SK-N-SH treated with all-trans-retinoic acid at 6 μM for 48 hours (cell line): Measurements from ENCODE around the gene EEFSEC.
A peak's percentile ranks its signal among the peaks of the same experiment; 100 is the strongest.

ENCODE experiments used
- ATAC-seq: fragments of 200-7000 bp; cut with Tn5 transposase; 3 replicates; pipeline ENCODE4 v1.9.1; 2020; ENCODE audit warnings: mild to moderate bottlenecking, moderate library complexity
- ARNTL ChIP-seq: fragments of 450-650 bp; formaldehyde crosslinking; IDR thresholded peaks from 2 replicates; pipeline ENCODE4 v1.5.0; 2020; ENCODE audit warnings: low read depth, mild to moderate bottlenecking, moderate library complexity, borderline replicate concordance
- BACH2 ChIP-seq: fragments of 250-450 bp; sonication (Bioruptor Pico); IDR thresholded peaks from 2 replicates; pipeline ENCODE4 v1.9.0; 2021; ENCODE audit warnings: mild to moderate bottlenecking, borderline replicate concordance
- CREB5 ChIP-seq: fragments of 250-450 bp; sonication (Bioruptor Pico); IDR thresholded peaks from 2 replicates; pipeline ENCODE4 v1.5.1; 2020; ENCODE audit warnings: low read depth, mild to moderate bottlenecking, moderate library complexity
- ESRRG ChIP-seq: fragments of 250-450 bp; sonication (Bioruptor Pico); IDR thresholded peaks from 2 replicates; pipeline ENCODE4 v1.6.1; 2021; ENCODE audit warnings: mild to moderate bottlenecking
- GLIS3 ChIP-seq: fragments of 250-450 bp; sonication (Bioruptor Pico); IDR thresholded peaks from 2 replicates; pipeline ENCODE4 v1.5.0; 2020; ENCODE audit warnings: mild to moderate bottlenecking, moderate library complexity
- ISL1 ChIP-seq: fragments of 250-450 bp; sonication (Bioruptor Pico); IDR thresholded peaks from 2 replicates; pipeline ENCODE4 v2.1.2; 2022; ENCODE audit warnings: mild to moderate bottlenecking, moderate library complexity
- OSR1 ChIP-seq: fragments of 250-450 bp; sonication (Bioruptor Pico); IDR thresholded peaks from 2 replicates; pipeline ENCODE4 v1.8.0; 2022; ENCODE audit warnings: moderate library complexity, mild to moderate bottlenecking, inconsistent platforms
- PPARA ChIP-seq: fragments of 250-450 bp; sonication (Bioruptor Pico); IDR thresholded peaks from 2 replicates; pipeline ENCODE4 v1.5.0; 2020; ENCODE audit warnings: mild to moderate bottlenecking, borderline replicate concordance
- RARB ChIP-seq: fragments of 250-450 bp; sonication (Bioruptor Pico); IDR thresholded peaks from 2 replicates; pipeline ENCODE4 v1.8.0; 2021; ENCODE audit warnings: mild to moderate bottlenecking, moderate library complexity
- SNAI2 ChIP-seq: fragments of 250-450 bp; sonication (Bioruptor Pico); IDR thresholded peaks from 2 replicates; pipeline ENCODE4 v1.5.0; 2020; ENCODE audit warnings: mild to moderate bottlenecking, moderate library complexity
- TCF4 ChIP-seq: fragments of 250-450 bp; sonication (Bioruptor Pico); IDR thresholded peaks from 2 replicates; pipeline ENCODE4 v1.8.0; 2021; ENCODE audit warnings: mild to moderate bottlenecking, moderate library complexity, borderline replicate concordance
- TOX ChIP-seq: fragments of 250-450 bp; sonication (Bioruptor Pico); IDR thresholded peaks from 2 replicates; pipeline ENCODE4 v1.8.0; 2021; ENCODE audit warnings: mild to moderate bottlenecking, moderate library complexity, borderline replicate concordance
- ZC3H10 ChIP-seq: fragments of 250-450 bp; sonication (Bioruptor Pico); IDR thresholded peaks from 2 replicates; pipeline ENCODE4 v1.5.1; 2021; ENCODE audit warnings: mild to moderate bottlenecking, moderate library complexity
- ZFP3 ChIP-seq: fragments of 250-450 bp; sonication (Bioruptor Pico); IDR thresholded peaks from 2 replicates; pipeline ENCODE4 v1.5.0; 2020; ENCODE audit warnings: mild to moderate bottlenecking, moderate library complexity
- ZFP30 ChIP-seq: fragments of 450-650 bp; formaldehyde crosslinking; IDR thresholded peaks from 2 replicates; pipeline ENCODE4 v1.5.0; 2022; ENCODE audit warnings: mild to moderate bottlenecking, moderate library complexity
- ZNF565 ChIP-seq: fragments of 450-650 bp; formaldehyde crosslinking; conservative IDR thresholded peaks from 2 replicates; pipeline ENCODE4 v1.5.0; 2020; ENCODE audit warnings: low read depth, mild to moderate bottlenecking, moderate library complexity
- ZNF70 ChIP-seq: fragments of 450-650 bp; formaldehyde crosslinking; IDR thresholded peaks from 2 replicates; pipeline ENCODE4 v1.5.0; 2020; ENCODE audit warnings: mild to moderate bottlenecking, moderate library complexity
- ZNF8 ChIP-seq: fragments of 450-650 bp; formaldehyde crosslinking; IDR thresholded peaks from 2 replicates; pipeline ENCODE4 v1.5.0; 2020; ENCODE audit warnings: mild to moderate bottlenecking, moderate library complexity
- TF ChIP-seq, protein P1 (sequence below): fragments of 250-450 bp; sonication (Bioruptor Pico); IDR thresholded peaks from 2 replicates; pipeline ENCODE4 v1.5.1; 2021; ENCODE audit warnings: mild to moderate bottlenecking, moderate library complexity
- TF ChIP-seq, protein P2 (sequence below): fragments of 250-450 bp; sonication (Bioruptor Pico); IDR thresholded peaks from 2 replicates; pipeline ENCODE4 v1.5.0; 2020; ENCODE audit warnings: mild to moderate bottlenecking, moderate library complexity
- TF ChIP-seq, protein P3 (sequence below): fragments of 250-450 bp; sonication (Bioruptor Pico); IDR thresholded peaks from 2 replicates; pipeline ENCODE4 v1.8.0; 2021; ENCODE audit warnings: low read depth, mild to moderate bottlenecking, moderate library complexity, borderline replicate concordance

The EEFSEC gene

GRCh38 chr3:128328546-128329458 lies 175.5 kb downstream of the EEFSEC start:
- ATAC-seq = no peak
- TF ChIP-seq ZFP30 (no peak), ZNF70 (no peak), TCF4 (CRISPR knock-in tag) (no peak), CREB5 (no peak), SNAI2 (no peak), ARNTL (CRISPR knock-in tag) (no peak), OSR1 (CRISPR knock-in tag) (no peak), PPARA (CRISPR knock-in tag) (no peak), ZC3H10 (CRISPR knock-in tag) (no peak), ZNF8 (CRISPR knock-in tag) (no peak), TOX (CRISPR knock-in tag) (no peak), ZFP3 (CRISPR knock-in tag) (no peak), GLIS3 (CRISPR knock-in tag) (no peak), ISL1 (CRISPR knock-in tag) (no peak), BACH2 (CRISPR knock-in tag) (no peak), ZNF565 (CRISPR knock-in tag) (no peak)
- TF ChIP-seq, protein P1, sequence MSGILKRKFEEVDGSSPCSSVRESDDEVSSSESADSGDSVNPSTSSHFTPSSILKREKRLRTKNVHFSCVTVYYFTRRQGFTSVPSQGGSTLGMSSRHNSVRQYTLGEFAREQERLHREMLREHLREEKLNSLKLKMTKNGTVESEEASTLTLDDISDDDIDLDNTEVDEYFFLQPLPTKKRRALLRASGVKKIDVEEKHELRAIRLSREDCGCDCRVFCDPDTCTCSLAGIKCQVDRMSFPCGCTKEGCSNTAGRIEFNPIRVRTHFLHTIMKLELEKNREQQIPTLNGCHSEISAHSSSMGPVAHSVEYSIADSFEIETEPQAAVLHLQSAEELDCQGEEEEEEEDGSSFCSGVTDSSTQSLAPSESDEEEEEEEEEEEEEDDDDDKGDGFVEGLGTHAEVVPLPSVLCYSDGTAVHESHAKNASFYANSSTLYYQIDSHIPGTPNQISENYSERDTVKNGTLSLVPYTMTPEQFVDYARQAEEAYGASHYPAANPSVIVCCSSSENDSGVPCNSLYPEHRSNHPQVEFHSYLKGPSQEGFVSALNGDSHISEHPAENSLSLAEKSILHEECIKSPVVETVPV (CRISPR knock-in tag) = no peak
- TF ChIP-seq, protein P2, sequence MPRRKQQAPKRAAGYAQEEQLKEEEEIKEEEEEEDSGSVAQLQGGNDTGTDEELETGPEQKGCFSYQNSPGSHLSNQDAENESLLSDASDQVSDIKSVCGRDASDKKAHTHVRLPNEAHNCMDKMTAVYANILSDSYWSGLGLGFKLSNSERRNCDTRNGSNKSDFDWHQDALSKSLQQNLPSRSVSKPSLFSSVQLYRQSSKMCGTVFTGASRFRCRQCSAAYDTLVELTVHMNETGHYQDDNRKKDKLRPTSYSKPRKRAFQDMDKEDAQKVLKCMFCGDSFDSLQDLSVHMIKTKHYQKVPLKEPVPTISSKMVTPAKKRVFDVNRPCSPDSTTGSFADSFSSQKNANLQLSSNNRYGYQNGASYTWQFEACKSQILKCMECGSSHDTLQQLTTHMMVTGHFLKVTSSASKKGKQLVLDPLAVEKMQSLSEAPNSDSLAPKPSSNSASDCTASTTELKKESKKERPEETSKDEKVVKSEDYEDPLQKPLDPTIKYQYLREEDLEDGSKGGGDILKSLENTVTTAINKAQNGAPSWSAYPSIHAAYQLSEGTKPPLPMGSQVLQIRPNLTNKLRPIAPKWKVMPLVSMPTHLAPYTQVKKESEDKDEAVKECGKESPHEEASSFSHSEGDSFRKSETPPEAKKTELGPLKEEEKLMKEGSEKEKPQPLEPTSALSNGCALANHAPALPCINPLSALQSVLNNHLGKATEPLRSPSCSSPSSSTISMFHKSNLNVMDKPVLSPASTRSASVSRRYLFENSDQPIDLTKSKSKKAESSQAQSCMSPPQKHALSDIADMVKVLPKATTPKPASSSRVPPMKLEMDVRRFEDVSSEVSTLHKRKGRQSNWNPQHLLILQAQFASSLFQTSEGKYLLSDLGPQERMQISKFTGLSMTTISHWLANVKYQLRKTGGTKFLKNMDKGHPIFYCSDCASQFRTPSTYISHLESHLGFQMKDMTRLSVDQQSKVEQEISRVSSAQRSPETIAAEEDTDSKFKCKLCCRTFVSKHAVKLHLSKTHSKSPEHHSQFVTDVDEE (CRISPR knock-in tag) = no peak
- TF ChIP-seq, protein P3, sequence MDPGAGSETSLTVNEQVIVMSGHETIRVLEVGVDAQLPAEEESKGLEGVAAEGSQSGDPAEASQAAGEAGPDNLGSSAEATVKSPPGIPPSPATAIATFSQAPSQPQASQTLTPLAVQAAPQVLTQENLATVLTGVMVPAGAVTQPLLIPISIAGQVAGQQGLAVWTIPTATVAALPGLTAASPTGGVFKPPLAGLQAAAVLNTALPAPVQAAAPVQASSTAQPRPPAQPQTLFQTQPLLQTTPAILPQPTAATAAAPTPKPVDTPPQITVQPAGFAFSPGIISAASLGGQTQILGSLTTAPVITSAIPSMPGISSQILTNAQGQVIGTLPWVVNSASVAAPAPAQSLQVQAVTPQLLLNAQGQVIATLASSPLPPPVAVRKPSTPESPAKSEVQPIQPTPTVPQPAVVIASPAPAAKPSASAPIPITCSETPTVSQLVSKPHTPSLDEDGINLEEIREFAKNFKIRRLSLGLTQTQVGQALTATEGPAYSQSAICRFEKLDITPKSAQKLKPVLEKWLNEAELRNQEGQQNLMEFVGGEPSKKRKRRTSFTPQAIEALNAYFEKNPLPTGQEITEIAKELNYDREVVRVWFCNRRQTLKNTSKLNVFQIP (CRISPR knock-in tag) = no peak

GRCh38 chr3:128329491-128330213 lies 176.4 kb downstream of the EEFSEC start:
- ATAC-seq = peak; percentile 33; the same call in 2 of the 3 replicates
- TF ChIP-seq ZNF565 (CRISPR knock-in tag) = no peak
- no peak for TF ChIP-seq GLIS3 (CRISPR knock-in tag)
- no peak for TF ChIP-seq BACH2 (CRISPR knock-in tag)
- TF ChIP-seq ISL1 (CRISPR knock-in tag) = no peak
- no peak for TF ChIP-seq RARB (CRISPR knock-in tag)
- no peak for TF ChIP-seq ARNTL (CRISPR knock-in tag)
- no peak for TF ChIP-seq ZNF8 (CRISPR knock-in tag)
- no peak for TF ChIP-seq ESRRG (CRISPR knock-in tag)
- TF ChIP-seq ZFP3 (CRISPR knock-in tag) = no peak
- TF ChIP-seq, protein P3 (CRISPR knock-in tag) = no peak
- no peak for TF ChIP-seq OSR1 (CRISPR knock-in tag)
- TF ChIP-seq CREB5 = no peak
- TF ChIP-seq, protein P2 (CRISPR knock-in tag) = no peak
- TF ChIP-seq, protein P1 (CRISPR knock-in tag) = no peak
- no peak for TF ChIP-seq TCF4 (CRISPR knock-in tag)
- no peak for TF ChIP-seq ZNF70
